ENCODE measurements around the gene NMNAT2.
"Not testable (repeated sequence)": the region's sequence is repeated elsewhere in the genome, so short reads cannot be mapped to it uniquely, and the experiment has no call there.

Gene NMNAT2

DNA sequence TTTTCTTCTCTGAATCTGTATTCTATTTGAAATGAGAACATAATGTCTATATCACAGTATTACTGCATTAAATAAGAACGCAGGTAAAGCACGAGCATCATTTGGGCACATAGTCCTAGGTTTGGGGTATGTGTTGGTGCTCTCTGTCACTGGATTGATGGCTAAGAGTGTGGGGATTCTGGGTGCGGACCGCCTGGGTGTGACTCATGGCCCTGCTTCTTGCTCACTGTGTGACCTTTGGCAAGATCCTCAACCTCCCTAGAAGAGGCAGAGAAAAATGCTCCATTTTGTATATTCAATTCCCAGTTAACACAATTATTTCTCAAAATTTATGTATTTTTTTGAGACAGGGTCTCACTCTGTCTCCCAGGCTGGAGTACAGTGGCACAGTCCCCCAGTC, 132.4 kb downstream of the NMNAT2 start:
- DNase-seq (ENCODE audit: low read depth in 3 of 3) = no peak

DNA sequence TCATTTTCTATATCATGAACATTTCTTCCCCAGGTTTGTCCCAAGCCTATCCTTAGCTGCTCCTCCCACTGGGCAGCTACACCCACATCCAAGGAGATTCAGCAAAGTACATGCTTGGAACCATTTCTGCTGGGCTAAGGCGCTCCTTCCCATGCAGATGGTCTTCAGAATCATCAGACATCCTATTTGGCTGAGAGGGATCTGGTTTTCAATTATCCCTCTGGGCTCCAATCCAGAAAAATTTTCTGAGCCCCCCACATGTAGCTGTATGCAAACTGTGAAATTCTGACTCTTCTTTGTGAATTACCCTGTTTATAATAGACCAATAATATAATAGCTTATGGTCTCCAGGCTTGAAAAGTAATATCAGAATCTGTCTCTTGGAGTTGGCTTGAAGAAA, 132.9 kb downstream of the NMNAT2 start:
- no peak for DNase-seq (ENCODE audit: low read depth in 3 of 3)

DNA sequence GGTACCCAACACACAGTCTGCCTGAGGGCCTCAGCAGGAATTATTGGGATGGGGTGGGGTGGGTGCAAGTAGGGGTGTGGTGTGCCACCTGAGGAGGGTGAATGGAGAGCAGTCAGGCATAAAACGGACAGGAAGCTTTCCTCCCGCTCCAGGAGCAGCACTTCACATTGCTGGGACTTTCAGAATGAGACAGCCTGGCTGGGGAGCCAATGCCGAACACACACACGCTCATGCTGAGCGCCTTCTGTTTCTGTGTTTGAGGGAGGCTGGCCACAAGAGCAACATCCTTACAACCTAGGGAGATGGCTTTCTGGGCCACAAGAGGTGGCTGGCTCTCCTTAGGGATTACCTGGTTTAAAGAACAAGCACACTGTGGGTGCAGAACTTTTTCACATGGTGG, 134.1 kb downstream of the NMNAT2 start:
- DNase-seq (ENCODE audit: low read depth in 3 of 3) = no peak

DNA sequence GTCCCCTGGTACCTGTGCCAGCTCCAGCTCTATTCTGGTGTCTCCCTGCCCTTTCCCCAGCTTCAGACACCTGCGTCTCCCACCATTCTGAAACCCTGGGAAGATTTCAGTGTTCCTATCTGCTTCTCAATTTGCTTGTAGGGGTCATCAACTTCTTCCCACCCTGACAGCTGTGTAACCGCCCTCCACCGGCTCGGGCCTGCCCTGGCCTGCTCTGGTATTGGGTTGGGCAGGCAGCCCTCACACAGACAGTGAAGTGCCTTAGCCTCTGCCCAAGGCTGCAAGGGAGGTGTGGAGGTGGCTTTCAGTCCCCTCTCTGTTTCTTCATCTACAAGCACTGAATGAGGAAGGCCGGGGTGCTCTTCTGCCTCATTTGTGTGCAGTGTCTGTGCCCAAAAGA, 134.9 kb downstream of the NMNAT2 start:
- DNase-seq (ENCODE audit: low read depth in 3 of 3) = no peak

- DNase-seq (ENCODE audit: low read depth in 3 of 3) = no peak
Measured at GRCh38 chr1:183282101-183282855, 135.9 kb downstream of the NMNAT2 start.

DNA sequence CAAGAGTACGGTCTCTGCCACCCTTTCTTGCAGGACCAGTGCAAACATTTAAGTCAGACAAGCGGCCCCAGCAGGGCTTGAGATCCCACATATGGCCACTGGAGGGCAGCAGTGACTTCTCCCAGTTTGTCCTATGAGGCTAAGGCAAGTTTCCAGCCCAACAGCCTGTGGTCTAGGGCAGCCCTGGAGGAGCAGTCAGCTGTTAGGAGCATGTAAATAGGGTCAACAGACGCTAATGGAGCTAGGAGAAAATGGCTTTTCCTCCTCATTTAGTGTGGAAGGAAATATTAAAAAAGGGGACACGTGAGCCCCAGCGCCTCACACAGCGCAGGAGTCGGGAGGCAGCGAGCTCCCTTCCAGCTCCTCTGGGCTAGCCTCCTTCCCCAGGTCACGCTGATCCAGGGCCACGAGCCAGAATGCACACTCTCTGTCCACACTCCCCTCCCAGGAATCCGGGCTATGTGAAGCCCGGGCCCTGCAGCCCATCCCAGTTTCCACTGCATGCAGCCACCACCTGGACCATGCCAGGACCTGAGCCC, 136.6 kb downstream of the NMNAT2 start:
- DNase-seq (ENCODE audit: low read depth in 3 of 3) = peak; percentile 47 to 48 (median 48)

DNA sequence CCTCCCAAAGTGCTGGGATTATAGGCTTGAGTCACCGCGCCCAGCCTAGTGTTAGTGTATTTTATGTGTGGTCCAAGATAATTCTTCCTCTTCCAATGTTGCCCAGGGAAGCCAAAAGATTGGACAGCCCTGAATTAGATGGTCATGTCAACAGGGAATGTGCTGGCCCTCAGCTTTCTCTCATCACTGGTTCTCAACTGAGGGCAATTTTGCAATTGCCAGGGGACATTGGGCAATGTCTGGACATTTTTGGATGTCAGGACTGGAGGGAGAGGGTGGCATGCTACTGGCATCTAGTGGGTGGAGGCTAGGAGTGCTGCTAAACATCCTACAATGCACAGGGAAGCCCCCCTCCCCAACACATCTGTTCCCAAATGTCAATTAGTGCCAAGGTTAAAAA, 137.1 kb downstream of the NMNAT2 start:
- no peak for DNase-seq (ENCODE audit: low read depth in 3 of 3)

DNA sequence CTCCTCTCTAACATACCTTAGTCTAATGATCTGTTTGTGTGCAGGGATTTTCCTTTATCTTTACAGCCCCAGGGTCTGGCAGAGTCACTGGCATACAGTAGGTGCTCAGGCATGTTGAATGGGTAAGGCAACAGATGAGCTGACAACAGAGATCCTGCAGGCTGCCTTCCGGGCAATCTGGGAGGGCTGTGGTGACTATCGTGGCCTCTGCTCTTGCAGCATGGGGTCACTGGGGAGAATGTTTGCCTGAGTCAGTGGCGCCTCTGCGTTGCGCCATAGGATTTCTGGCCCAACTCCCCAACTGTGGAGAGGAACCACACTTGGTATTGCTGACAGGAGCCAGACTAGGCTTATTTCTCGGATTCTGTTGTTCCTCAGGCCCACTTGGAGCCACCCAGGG, 138.3 kb downstream of the NMNAT2 start:
- no peak for DNase-seq (ENCODE audit: low read depth in 3 of 3)

DNA sequence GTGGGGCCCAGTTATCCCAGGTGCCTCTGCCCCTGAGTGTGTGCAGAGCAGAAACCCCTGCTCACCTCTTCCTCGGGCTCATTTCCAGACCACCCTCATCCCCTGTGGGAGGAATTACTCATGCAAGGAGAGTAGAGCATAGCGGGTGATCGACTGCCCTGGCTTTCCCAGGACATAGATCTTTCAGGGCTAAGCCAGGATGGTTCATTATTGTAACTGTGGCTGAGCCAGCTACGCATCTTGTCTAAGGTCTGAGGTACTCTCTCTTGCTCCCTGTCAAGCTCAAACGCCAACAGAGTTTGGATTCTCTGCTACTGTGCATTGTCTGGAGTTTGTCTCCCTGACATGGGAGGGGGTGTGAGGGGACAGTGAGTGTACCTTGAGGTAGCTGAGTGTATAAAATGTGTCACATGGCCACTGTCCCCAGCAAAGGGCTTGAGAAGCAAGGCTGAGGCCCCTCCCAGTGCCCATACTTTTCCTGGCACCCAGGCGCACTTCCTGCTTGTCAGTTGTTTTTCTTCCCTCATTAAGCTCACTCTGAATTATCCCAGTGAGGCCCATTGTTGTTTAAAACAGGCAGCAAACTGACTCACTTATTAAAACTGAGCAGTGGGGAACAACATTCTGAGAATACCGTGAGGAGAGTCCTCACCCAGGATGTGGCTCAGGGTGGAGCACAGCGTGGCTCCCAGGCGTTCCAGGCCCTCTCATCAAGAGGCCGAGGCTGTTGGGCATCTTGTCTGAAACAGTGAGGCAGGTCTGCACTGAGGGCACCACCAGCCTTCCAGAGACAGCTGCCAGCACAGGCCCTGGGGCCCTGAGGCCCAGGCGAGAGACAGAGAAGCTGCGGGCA, 139.2 kb downstream of the NMNAT2 start:
- no peak for DNase-seq (ENCODE audit: low read depth in 3 of 3)

DNA sequence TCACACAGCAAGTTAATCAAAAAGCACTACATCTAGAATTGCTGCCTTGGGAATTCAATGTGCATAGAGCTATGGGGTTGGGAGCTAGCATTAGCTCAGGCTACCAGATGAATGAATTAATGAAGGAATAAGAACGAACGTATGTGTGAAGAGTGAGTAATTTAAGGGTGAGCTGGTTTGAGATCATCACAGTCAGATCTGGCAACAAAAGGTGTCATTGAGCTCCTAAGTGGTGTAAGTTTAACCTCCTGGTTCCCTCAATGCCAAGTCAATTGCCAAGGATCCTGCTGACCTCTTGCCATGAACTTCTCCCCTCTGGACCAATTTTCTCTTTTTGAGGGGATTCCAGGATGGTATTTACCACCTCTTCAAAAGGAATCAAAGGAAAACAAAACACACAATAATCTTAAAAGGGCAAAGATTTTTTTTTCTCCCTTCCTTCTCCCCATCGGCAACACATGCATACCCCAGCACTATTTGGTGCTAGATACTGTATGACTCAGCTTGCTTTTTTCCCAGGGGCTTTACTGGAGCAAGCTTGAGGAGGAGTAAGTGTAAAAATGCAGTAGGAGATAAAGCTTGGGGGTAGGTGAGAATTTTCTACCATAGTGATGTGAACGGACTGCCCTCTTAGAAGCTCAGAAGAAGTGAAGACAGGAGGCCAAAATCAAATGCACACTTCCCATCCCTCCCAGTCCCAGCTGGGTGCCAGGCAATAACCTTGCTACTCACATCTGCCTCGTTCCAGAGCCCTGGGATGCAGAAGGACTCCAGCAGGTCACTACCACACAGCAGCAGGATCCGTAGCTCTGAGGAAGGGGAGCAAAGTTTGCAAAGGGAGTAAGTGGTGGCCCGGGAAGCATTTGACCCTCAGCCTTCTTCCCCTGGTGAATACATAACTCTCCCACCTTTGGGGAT, 140.1 kb downstream of the NMNAT2 start:
- no peak for DNase-seq (ENCODE audit: low read depth in 3 of 3)

- DNase-seq (ENCODE audit: low read depth in 3 of 3) = no peak
Measured at GRCh38 chr1:183276386-183277080, 141.6 kb downstream of the NMNAT2 start.

- no peak for DNase-seq (ENCODE audit: low read depth in 3 of 3)
Measured at GRCh38 chr1:183275322-183275721, 142.9 kb downstream of the NMNAT2 start.

DNA sequence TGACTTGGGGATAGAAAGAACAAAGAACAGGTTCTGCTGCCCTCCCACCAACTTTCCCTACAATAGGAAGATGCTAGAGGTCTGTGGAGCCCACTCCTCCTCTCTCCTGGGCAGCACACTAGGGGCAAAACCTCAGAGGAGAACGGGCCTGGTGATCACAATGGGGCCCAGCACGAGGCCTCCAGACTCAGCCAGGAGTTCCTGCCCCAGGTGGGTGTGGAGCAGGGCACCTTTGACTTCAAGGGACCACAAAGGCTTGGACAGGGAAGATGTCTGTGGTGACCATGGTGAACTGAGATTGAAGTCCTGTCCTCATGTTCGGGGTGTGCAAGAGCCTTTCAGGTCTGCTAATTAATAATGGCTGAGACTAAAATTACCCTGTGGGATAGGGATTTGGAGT, 143.3 kb downstream of the NMNAT2 start:
- DNase-seq (ENCODE audit: low read depth in 3 of 3) = no peak

DNA sequence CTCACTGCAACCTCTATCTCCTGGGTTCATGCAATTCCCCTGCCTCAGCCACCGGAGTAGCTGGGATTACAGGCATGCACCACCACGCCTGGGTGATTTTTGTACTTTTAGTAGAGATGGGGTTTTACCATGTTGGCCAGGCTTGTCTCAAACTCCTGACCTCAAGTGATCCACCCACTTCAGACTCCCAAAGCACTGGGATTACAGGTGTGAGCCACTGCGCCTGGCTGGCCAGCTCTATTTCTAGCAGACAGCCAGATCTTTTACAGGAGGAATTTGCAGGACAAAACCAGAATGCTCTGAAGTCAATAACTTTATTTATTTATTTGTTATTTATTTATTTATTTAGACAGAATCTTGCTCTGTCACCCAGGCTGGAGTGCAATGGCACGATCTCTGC, 144.2 kb downstream of the NMNAT2 start:
- DNase-seq (ENCODE audit: low read depth in 3 of 3) = not testable (repeated sequence)

DNA sequence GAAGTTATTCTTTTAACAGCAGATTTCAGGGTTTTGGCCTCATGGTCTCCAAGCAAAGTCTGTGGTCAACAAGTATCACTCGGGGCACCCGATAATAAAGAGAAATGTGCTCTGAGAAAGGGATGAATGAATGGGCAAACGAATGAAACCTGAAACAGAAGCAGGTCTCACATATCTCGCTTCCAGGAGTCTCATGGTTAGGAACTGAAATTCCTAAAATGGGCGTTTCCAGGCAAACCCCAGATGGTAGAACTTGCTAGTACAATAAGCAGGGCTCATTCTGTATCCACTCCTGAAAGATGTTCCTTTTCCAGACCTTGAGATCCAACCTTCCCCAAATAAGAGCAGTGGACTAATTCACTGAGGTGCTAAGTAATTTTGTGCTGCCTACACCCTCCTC, 144.9 kb downstream of the NMNAT2 start:
- no peak for DNase-seq (ENCODE audit: low read depth in 3 of 3)

GRCh38 chr1:183272390-183272848, 145.8 kb downstream of the NMNAT2 start:
- no peak for DNase-seq (ENCODE audit: low read depth in 3 of 3)

DNA sequence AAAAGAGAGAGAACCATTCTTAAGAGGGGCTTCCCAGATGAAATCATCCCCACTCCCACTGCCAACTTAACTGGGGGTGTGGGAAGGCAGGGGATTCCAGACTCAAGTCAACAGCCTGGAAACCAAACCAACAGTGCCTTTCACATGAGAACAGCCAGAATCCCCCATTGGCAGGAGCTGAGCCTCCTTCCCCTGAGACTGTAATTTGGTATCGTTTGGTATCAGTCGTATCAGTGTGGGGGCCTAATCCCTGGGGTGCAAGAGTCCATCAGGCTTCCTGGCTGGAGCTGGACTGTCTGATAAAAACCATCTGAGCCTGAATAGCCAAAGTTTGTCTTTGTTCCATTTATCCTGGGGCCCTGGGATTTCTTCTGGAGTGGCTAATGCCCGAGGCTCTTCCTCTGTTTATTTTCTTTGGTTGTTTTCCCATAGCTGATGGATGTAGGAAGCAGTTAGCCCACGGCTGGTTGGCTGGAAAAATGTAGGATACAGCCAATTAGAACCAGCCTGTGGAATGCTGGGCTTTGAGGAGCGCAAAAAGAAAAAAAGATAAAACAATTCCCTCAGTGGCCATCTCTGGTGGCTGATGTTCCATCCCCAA, 147.5 kb downstream of the NMNAT2 start:
- no peak for DNase-seq (ENCODE audit: low read depth in 3 of 3)

DNA sequence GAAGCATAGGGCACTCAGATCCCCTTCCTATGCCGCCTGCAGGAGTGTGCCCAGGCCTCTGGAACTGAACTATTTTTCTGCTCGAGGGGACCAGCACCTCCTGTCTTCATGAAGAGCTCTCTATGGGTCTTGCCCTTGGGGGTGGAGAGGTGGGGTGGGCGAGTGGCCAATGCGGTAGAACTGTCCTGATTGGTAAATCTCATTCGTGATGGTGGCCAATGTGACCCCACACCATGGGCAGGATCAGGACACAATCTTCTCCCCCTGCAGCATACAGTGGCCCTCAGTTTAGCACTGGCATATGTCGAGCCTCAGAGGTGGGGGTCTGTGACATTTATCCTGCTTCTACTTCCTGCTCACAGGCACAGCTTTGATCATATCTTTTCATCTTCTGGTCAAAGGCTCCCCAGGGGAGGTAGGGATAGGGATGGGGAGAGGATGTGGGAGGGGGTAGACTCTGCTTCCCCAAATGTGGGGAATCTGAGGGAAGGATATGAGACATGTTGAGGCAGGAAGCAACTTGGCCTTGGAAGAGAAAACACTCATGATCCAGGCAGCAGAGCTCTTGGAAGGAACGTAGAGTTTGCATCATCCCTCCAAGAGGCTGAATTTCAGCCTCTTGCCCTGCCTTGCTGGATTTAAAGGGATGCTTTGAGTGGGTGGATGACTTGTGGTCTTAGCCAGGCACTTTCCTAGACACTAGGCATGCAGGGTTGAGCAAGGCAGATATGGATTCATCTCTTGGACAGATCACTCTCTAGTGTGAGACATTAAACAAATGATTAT, 150.3 kb downstream of the NMNAT2 start:
- DNase-seq (ENCODE audit: low read depth in 3 of 3) = no peak

GRCh38 chr1:183263886-183264602, 154.1 kb downstream of the NMNAT2 start:
- no peak for DNase-seq (ENCODE audit: low read depth in 3 of 3)

All from stimulated activated CD4-positive, alpha-beta T cell treated with anti-CD3 and anti-CD28 coated beads, TNF-alpha, amount 100 ng/mL, for 4 hours (primary cell).